K562 (cell line): ENCODE data around the gene AGAP1. TPM values are rescaled to one million over a fixed set of nuclear protein-coding genes. Genes with fewer than 3 reads are reported as not detected.

Source experiments
- ATAC-seq: fragments of 200-7000 bp; cut with Tn5 transposase; 3 replicates; pipeline ENCODE4 v1.9.1; 2020; ENCODE audit warnings: moderate library complexity
- BruUV-seq: library from RNA; stranded (reverse); fragments of 400-500 nt; replicated peaks from 2 replicates; lab custom pipeline; 2021; lab: Mats Ljungman, UMichigan
- CTCF ChIA-PET: fragments of 300-600 bp; formaldehyde crosslinking; extraction: SDS; loops from one replicate; lab custom pipeline; 2021; ENCODE audit warnings: low intra/inter-chr PET ratio; lab: Yijun Ruan, JAX
- POLR2A ChIA-PET: fragments of 300-600, 350-650 bp; sonication (Branson Sonifier 250); formaldehyde crosslinking; extraction: SDS; loops from one replicate; lab custom pipeline; 2021; ENCODE audit warnings: antibody characterized with exemption, inconsistent platforms; lab: Yijun Ruan, JAX
- DNase-seq, 4 experiments: peaks; one replicate each; pipeline versions ENCODE4 v3.0.0 to v3.0.0-alpha.2; 2011 to 2018; ENCODE audit warnings: low spot score in 3 of 4, mixed read lengths in 3 of 4; ENCODE audit errors: extremely low read depth in 1 of 4
- FAIRE-seq: peaks from 2 replicates; lab custom pipeline; 2011; peaks lifted over from hg19 to GRCh38; lab: Jason Lieb, UNC
- H2AFZ ChIP-seq: 2 replicates; pipeline ENCODE4 v1.6.0; 2011; ENCODE audit warnings: low read depth, low read length, control low read depth, inconsistent platforms
- H3K27ac ChIP-seq: fragments of 200-600 bp; 3 replicates; pipeline ENCODE4 v1.8.0; 2011; ENCODE audit warnings: low read depth, mild to moderate bottlenecking, control low read depth, inconsistent platforms, low read length, moderate library complexity, mixed read lengths; ENCODE audit errors: extremely low read depth
- H3K27me3 ChIP-seq, 2 experiments: fragments of 300-600 bp in 1 of 2; 2 replicates in 1 of 2; 3 replicates in 1 of 2; pipeline versions ENCODE4 v1.6.0 to v1.8.0; 2011; ENCODE audit warnings: inconsistent platforms in 2 of 2, low read length in 2 of 2, mild to moderate bottlenecking in 1 of 2, mixed read lengths in 1 of 2, moderate library complexity in 1 of 2; ENCODE audit not compliant: control insufficient read depth in 2 of 2, insufficient read depth in 2 of 2
- H3K36me3 ChIP-seq: fragments of 300-600 bp; 3 replicates; pipeline ENCODE4 v1.8.0; 2011; ENCODE audit warnings: mild to moderate bottlenecking, low read length, inconsistent platforms; ENCODE audit not compliant: control insufficient read depth, insufficient read depth
- H3K4me1 ChIP-seq, 2 experiments: fragments of 200-600 bp in 1 of 2; replicated peaks in 1 of 2; 2 replicates in 1 of 2; 3 replicates in 1 of 2; pipeline versions ENCODE4 v1.5.1 to v1.8.0; 2011; ENCODE audit warnings: inconsistent platforms in 2 of 2, low read length in 2 of 2, mild to moderate bottlenecking in 1 of 2, mixed read lengths in 1 of 2, moderate library complexity in 1 of 2; ENCODE audit not compliant: control insufficient read depth in 2 of 2, insufficient read depth in 2 of 2
- H3K4me2 ChIP-seq: 2 replicates; pipeline ENCODE4 v1.6.1; 2011; ENCODE audit warnings: low read length, control low read depth, inconsistent platforms, mixed read lengths; ENCODE audit not compliant: insufficient read depth
- H3K4me3 ChIP-seq: fragments of 200-600 bp; sonication (generic), shearing (Covaris generic); 2 replicates; pipeline ENCODE4 v1.5.1; 2016; ENCODE audit warnings: control low read depth, inconsistent platforms
- H3K79me2 ChIP-seq: fragments of 200-600 bp; 3 replicates; pipeline ENCODE4 v1.8.0; 2011; ENCODE audit warnings: low read length, inconsistent platforms; ENCODE audit not compliant: control insufficient read depth, insufficient read depth
- H3K9ac ChIP-seq, 2 experiments: 2 replicates each; pipeline versions ENCODE4 v1.6.0 to v1.6.1; 2011; ENCODE audit warnings: low read depth in 2 of 2, low read length in 2 of 2, control low read depth in 1 of 2, inconsistent platforms in 1 of 2, mild to moderate bottlenecking in 1 of 2, mixed read lengths in 1 of 2; ENCODE audit not compliant: insufficient read depth in 1 of 2
- H3K9me1 ChIP-seq: one replicate; pipeline ENCODE4 v1.6.0; 2011; ENCODE audit warnings: inconsistent platforms, mild to moderate bottlenecking, low read length, moderate library complexity; ENCODE audit not compliant: control insufficient read depth, insufficient read depth
- H3K9me3 ChIP-seq: replicated peaks from 2 replicates; pipeline ENCODE4 v1.5.1; 2011; ENCODE audit warnings: low read depth, low read length, inconsistent platforms; ENCODE audit not compliant: control insufficient read depth, insufficient read depth
- H4K20me1 ChIP-seq: replicated peaks from 2 replicates; pipeline ENCODE4 v1.6.1; 2011; ENCODE audit warnings: low read length, inconsistent platforms, mixed read lengths; ENCODE audit not compliant: control insufficient read depth, insufficient read depth
- GTF2E2 ChIP-seq: fragments of 200-800 bp; sonication (Bioruptor generic); IDR thresholded peaks from 2 replicates; pipeline ENCODE4 v1.6.1; 2016; ENCODE audit warnings: missing genetic modification characterization, missing compliant biosample characterization
- MTA1 ChIP-seq: fragments of 450-650 bp; IDR thresholded peaks from 2 replicates; pipeline ENCODE4 v1.6.1; 2017; ENCODE audit warnings: borderline replicate concordance
- ZNF280B ChIP-seq: fragments of 250-450 bp; sonication (Bioruptor Pico); IDR thresholded peaks from 2 replicates; pipeline ENCODE4 v1.5.1; 2021; ENCODE audit warnings: mild to moderate bottlenecking
- WGBS: fragments of 100-300 bp; shearing (Covaris generic); methylation state at CpG from one replicate; pipeline ENCODE4 v1.1.6; 2016; ENCODE audit warnings: low coverage, mixed read lengths; ENCODE audit not compliant: insufficient coverage; ENCODE audit errors: missing lambda C conversion rate; 5-methylcytosine and 5-hydroxymethylcytosine counted together
- in situ Hi-C: fragments of 300-500 bp; cut with MboI; formaldehyde crosslinking; loops from 4 replicates; pipeline ENCODE4 v1.15.0; 2018; ENCODE audit warnings: inconsistent platforms, mixed read lengths
- intact Hi-C: fragments of 100-400 bp; cut with micrococcal nuclease; formaldehyde crosslinking; loops from 2 replicates; pipeline ENCODE4 v1.14.2; 2022
- polyA plus RNA-seq, 8 experiments: library from polyadenylated mRNA; depleted of rRNA in 4 of 8; stranded (reverse) in 5 of 8; unstranded in 3 of 8; fragments of >200 nt; fragmentation: Nextera tagmentation in 2 of 8; fragmentation: Illumina TruSeq in 1 of 8; extraction: Ambion mirVana in 2 of 8; extraction: Trizol in 1 of 8; gene quantifications; 2 replicates each; pipeline versions ENCODE4 v1.2.1 to v1.2.3, GENCODE V29; 2011 to 2014; ENCODE audit warnings: inconsistent platforms in 1 of 8, missing spikeins in 1 of 8
- total RNA-seq, 7 experiments: library from RNA; depleted of rRNA in 6 of 7; stranded (reverse); fragments of >200 nt in 6 of 7; fragmentation: Illumina TruSeq in 2 of 7; extraction: Trizol in 2 of 7; gene quantifications; 2 replicates each; pipeline versions ENCODE4 v1.2.1 to v1.2.3, GENCODE V29; 2011 to 2021; ENCODE audit warnings: low replicate concordance in 1 of 7

The AGAP1 gene
- total and polyA plus RNA-seq, 9 of the 15 experiments (the other 6 are each of a cell fraction or from before 2014, with no cell fraction given), result 1.3 to 24.0 (median 10.6) TPM

GRCh38 chr2:235901243-235901642 lies 407.4 kb downstream of the AGAP1 start:
- peaks cover under 1% of the 10 kb centered on the region; the same call in 1 of the 3 replicates for H3K36me3 ChIP-seq
- ChIA-PET POLR2A (interaction anchor here (1.0 kb wide), 1 partner anchor 11 kb away, joined by 3 read pairs; no protein-coding TSS in a partner anchor), CTCF (no interaction called here)
- no peak overlapping the region for H3K4me2 ChIP-seq
- intact Hi-C loops (no loop called here), in situ Hi-C loops (no loop called here)
- no peaks in the 10 kb centered on the region for H3K9me1 ChIP-seq
- H3K9me3 ChIP-seq, result no peaks in the 10 kb centered on the region
- H3K4me1 ChIP-seq, result peaks cover 0 to 4% of the 10 kb centered on the region in 2 experiments; a peak in 2 of 5 replicates
- no peak overlapping the region for H3K9ac ChIP-seq
- H3K79me2 ChIP-seq, result no peaks in the 10 kb centered on the region
- H4K20me1 ChIP-seq, result no peaks in the 10 kb centered on the region
- no peak overlapping the region for H3K27ac ChIP-seq
- FAIRE-seq (no peak), ATAC-seq (no peak), DNase-seq (no peak)
- no peaks in the 10 kb centered on the region for H3K27me3 ChIP-seq
- no peak overlapping the region for H3K4me3 ChIP-seq
- TSS peak; percentile 30 for BruUV-seq
- H2AFZ ChIP-seq, result no peak overlapping the region
- WGBS, result 84% methylated on average over 1 of the region's 1 CpG
- TF ChIP-seq ZNF280B (no peak), GTF2E2 (no peak), MTA1 (no peak)
